Endothelial cell (in vitro differentiated cells): ENCODE data around the gene TRAPPC10. TPM values are rescaled to one million over a fixed set of nuclear protein-coding genes. Genes with fewer than 3 reads are reported as not detected.

Source experiments
- DNase-seq: peaks from one replicate; pipeline ENCODE4 v3.0.0; 2021; ENCODE audit warnings: low spot score
- H3K27ac Mint-ChIP-seq: one replicate; pipeline ENCODE4 v1.8.0; 2021; ENCODE audit warnings: mixed read lengths, inconsistent platforms; ENCODE audit not compliant: unreplicated experiment
- H3K27me3 Mint-ChIP-seq: one replicate; pipeline ENCODE4 v1.8.0; 2021; ENCODE audit warnings: mild to moderate bottlenecking, moderate library complexity, mixed read lengths, inconsistent platforms; ENCODE audit not compliant: unreplicated experiment
- H3K36me3 Mint-ChIP-seq: one replicate; pipeline ENCODE4 v1.8.0; 2021; ENCODE audit warnings: mild to moderate bottlenecking, low read depth, mixed read lengths, inconsistent platforms; ENCODE audit not compliant: unreplicated experiment
- H3K4me1 Mint-ChIP-seq: one replicate; pipeline ENCODE4 v1.8.0; 2021; ENCODE audit warnings: mild to moderate bottlenecking, mixed read lengths, inconsistent platforms; ENCODE audit not compliant: unreplicated experiment
- H3K4me3 Mint-ChIP-seq: one replicate; pipeline ENCODE4 v1.8.0; 2021; ENCODE audit warnings: mild to moderate bottlenecking, mixed read lengths, inconsistent platforms; ENCODE audit not compliant: unreplicated experiment
- H3K9me3 Mint-ChIP-seq: one replicate; pipeline ENCODE4 v1.8.0; 2021; ENCODE audit warnings: mixed read lengths, inconsistent platforms; ENCODE audit not compliant: unreplicated experiment
- total RNA-seq: library from RNA; stranded (reverse); fragmentation: NEBNext Ultra II Directional; extraction: Animal tissue kit (Norgen Biotek cat#: 25700); gene quantifications from one replicate; pipeline ENCODE4 v1.2.1, GENCODE V29; 2021; ENCODE audit not compliant: unreplicated experiment
- TF ChIP-seq, protein P1 (sequence below): fragments of 200-600 bp; sonication (generic); IDR thresholded peaks from one replicate; pipeline ENCODE4 v1.5.0; 2021; ENCODE audit warnings: antibody characterized with exemption; ENCODE audit not compliant: unreplicated experiment

TRAPPC10 gene
- total RNA-seq, 1 donor from 2014 or later = 28.4 TPM

DNA sequence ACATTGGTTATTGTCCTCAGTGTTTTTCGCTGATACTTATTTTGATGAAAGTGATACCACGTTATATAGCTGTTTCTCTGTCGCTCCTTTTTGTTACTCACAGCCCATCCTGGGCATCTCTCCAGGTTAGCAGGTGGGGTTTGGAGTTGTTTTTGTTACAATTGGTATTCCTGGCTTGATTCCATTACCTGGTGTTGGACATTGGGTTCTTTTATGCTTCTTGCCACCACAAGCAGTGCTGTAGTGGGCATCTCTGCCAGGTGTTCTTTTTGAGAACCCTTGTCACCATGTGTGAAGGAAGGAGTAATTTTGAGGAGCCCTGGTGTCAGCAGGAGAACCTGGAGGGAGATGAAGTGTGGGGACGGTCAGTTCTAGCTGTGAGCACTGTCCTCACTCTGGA is 47.6 kb downstream of the TRAPPC10 start:
- peaks cover 6% of the 10 kb centered on the region for H3K27me3 Mint-ChIP-seq
- no peak overlapping the region for H3K4me3 Mint-ChIP-seq
- H3K27ac Mint-ChIP-seq = no peak overlapping the region
- DNase-seq = no peak
- TF ChIP-seq, protein P1, sequence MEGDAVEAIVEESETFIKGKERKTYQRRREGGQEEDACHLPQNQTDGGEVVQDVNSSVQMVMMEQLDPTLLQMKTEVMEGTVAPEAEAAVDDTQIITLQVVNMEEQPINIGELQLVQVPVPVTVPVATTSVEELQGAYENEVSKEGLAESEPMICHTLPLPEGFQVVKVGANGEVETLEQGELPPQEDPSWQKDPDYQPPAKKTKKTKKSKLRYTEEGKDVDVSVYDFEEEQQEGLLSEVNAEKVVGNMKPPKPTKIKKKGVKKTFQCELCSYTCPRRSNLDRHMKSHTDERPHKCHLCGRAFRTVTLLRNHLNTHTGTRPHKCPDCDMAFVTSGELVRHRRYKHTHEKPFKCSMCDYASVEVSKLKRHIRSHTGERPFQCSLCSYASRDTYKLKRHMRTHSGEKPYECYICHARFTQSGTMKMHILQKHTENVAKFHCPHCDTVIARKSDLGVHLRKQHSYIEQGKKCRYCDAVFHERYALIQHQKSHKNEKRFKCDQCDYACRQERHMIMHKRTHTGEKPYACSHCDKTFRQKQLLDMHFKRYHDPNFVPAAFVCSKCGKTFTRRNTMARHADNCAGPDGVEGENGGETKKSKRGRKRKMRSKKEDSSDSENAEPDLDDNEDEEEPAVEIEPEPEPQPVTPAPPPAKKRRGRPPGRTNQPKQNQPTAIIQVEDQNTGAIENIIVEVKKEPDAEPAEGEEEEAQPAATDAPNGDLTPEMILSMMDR = no peak
- H3K36me3 Mint-ChIP-seq = peaks cover 40% of the 10 kb centered on the region
- no peaks in the 10 kb centered on the region for H3K9me3 Mint-ChIP-seq
- peaks cover 1% of the 10 kb centered on the region for H3K4me1 Mint-ChIP-seq

DNA sequence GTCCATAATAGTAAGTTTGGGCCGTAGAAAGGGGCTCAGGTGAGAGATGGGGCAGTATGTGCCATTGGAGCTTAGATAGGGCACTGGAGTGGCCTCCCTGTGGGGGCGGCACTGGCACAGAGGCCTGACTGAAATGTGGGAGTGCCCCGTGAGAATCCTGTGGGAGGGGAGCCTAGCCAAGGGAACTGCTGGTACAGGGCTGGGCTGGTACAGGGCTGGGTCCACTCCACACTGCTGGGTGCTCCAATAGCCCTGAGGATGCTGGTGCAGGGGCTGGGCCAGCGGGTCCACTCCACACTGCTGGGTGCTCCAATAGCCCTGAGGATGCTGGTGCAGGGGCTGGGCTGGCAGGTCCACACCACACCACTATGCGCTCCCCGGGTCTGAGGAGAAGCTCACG is 50.3 kb downstream of the TRAPPC10 start:
- H3K4me1 Mint-ChIP-seq = no peaks in the 10 kb centered on the region
- no peak for DNase-seq
- no peak overlapping the region for H3K4me3 Mint-ChIP-seq
- peaks cover 33% of the 10 kb centered on the region for H3K36me3 Mint-ChIP-seq
- H3K27ac Mint-ChIP-seq = no peak overlapping the region
- TF ChIP-seq, protein P1 = no peak
- no peaks in the 10 kb centered on the region for H3K9me3 Mint-ChIP-seq
- peaks cover 6% of the 10 kb centered on the region for H3K27me3 Mint-ChIP-seq

- TF ChIP-seq, protein P1 = no peak
- Mint-ChIP-seq H3K27me3 (peaks cover 2% of the 10 kb centered on the region), H3K36me3 (peaks cover 32% of the 10 kb centered on the region), H3K9me3 (no peaks in the 10 kb centered on the region), H3K4me1 (no peaks in the 10 kb centered on the region), H3K4me3 (peak overlapping the region; percentile 71), H3K27ac (no peak overlapping the region)
- DNase-seq = no peak
Observed at GRCh38 chr21:44063151-44063912, 51.2 kb downstream of the TRAPPC10 start.

DNA sequence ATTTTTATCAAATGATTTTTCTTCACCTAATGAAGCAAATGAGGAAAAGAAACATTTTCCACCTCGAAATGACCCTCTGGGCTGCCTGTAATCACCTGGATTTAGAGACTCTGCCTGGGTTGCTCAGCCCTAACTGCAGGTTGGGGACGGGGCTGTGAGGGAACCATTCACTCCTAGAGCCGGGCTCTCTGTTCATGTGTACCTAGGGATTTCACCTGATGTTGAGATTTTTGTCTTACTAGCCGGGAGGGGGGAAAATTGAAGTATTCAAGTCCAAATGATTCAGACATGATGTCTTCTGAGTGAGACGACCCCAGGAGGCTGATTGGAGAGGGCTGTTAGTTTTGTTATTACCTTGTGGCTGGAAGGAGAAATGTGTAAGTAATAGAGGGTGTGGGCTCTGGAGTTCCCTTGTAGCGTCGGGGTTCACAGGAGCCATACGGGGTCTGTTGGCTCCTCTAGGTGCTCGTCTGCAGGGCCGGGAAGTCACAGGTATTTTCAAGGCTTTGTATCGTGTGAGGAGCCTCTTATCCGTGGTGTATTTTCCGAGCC is 52.8 kb downstream of the TRAPPC10 start:
- Mint-ChIP-seq H3K27me3 (peaks cover 2% of the 10 kb centered on the region), H3K4me1 (no peaks in the 10 kb centered on the region), H3K9me3 (no peaks in the 10 kb centered on the region), H3K36me3 (peaks cover 32% of the 10 kb centered on the region), H3K27ac (peak overlapping the region; percentile 22), H3K4me3 (no peak overlapping the region)
- no peak for DNase-seq
- TF ChIP-seq, protein P1 = no peak

DNA sequence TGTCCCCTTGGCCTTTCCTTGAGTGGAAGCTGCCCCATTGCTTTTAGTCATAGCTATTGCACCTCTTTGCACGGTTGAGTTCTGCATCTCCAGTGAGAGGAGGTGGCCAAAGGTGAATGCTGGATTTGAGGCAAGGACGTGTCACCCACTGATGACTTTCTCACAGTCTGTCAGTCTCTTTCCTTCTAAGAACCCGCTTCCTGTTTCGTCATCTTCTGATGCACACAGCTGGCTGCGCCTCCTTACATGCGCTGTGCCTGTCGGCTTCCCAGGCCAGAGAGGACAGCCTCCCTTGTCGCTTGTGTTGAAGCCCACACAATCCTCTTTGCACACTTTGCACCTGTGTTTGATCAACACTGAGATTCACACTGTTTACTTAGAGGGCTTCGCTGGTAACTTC is 53.3 kb downstream of the TRAPPC10 start:
- no peak for DNase-seq
- Mint-ChIP-seq H3K36me3 (peaks cover 32% of the 10 kb centered on the region), H3K27me3 (peaks cover 2% of the 10 kb centered on the region), H3K4me1 (no peaks in the 10 kb centered on the region), H3K27ac (no peak overlapping the region), H3K4me3 (no peak overlapping the region), H3K9me3 (no peaks in the 10 kb centered on the region)
- TF ChIP-seq, protein P1 = no peak
